ACC112 (cell line): ENCODE measurements around the gene TMC4.
A peak's percentile ranks its signal among the peaks of the same experiment; 100 is the strongest.
"Not testable (repeated sequence)": the region's sequence is repeated elsewhere in the genome, so short reads cannot be mapped to it uniquely, and the experiment has no call there.

Source experiments
- H2AFZ ChIP-seq: fragments of 200-600 bp; sonication (generic); one replicate; pipeline ENCODE4 v1.6.0; 2017; ENCODE audit warnings: antibody characterized with exemption, low read length; ENCODE audit not compliant: unreplicated experiment
- H3K27ac ChIP-seq: fragments of 200-600 bp; sonication (generic); 2 replicates; pipeline ENCODE4 v1.5.1; 2014; ENCODE audit warnings: low read depth, mild to moderate bottlenecking, antibody characterized with exemption, low read length, moderate library complexity
- H3K27me3 ChIP-seq: fragments of 200-600 bp; sonication (generic); 2 replicates; pipeline ENCODE4 v1.6.1; 2014; ENCODE audit warnings: mild to moderate bottlenecking, antibody characterized with exemption, low read length, moderate library complexity, mixed read lengths; ENCODE audit not compliant: insufficient read depth
- H3K36me3 ChIP-seq: fragments of 200-600 bp; sonication (generic); 2 replicates; pipeline ENCODE4 v1.6.1; 2016; ENCODE audit warnings: mild to moderate bottlenecking, antibody characterized with exemption, low read length, moderate library complexity, mixed read lengths; ENCODE audit not compliant: insufficient read depth
- H3K4me1 ChIP-seq: fragments of 200-600 bp; sonication (generic); one replicate; pipeline ENCODE4 v1.6.1; 2016; ENCODE audit warnings: low read length, mixed read lengths; ENCODE audit not compliant: insufficient read depth, unreplicated experiment, control insufficient read depth
- H3K4me3 ChIP-seq: fragments of 200-600 bp; sonication (generic); 2 replicates; pipeline ENCODE4 v1.5.1; 2014; ENCODE audit warnings: mild to moderate bottlenecking, low read depth, low read length
- H3K79me2 ChIP-seq: fragments of 200-600 bp; sonication (generic); one replicate; pipeline ENCODE4 v1.6.0; 2016; ENCODE audit warnings: low read length; ENCODE audit not compliant: control insufficient read depth, unreplicated experiment, insufficient read depth

The TMC4 gene

GRCh38 chr19:54209811-54210494 is 37.0 kb upstream of the TMC4 start:
- H3K36me3 ChIP-seq, result peaks cover 10% of the 10 kb centered on the region
- H3K4me3 ChIP-seq, result no peak overlapping the region
- H2AFZ ChIP-seq, result no peak overlapping the region
- H3K27me3 ChIP-seq, result no peaks in the 10 kb centered on the region
- peaks cover 22% of the 10 kb centered on the region for H3K79me2 ChIP-seq
- H3K4me1 ChIP-seq, result peaks cover 31% of the 10 kb centered on the region
- peak overlapping the region; percentile 84 for H3K27ac ChIP-seq

- Histone ChIP-seq H3K79me2 (peaks cover 29% of the 10 kb centered on the region), H3K4me3 (no peak overlapping the region), H3K4me1 (peaks cover 36% of the 10 kb centered on the region), H2AFZ (no peak overlapping the region), H3K36me3 (peaks cover 17% of the 10 kb centered on the region), H3K27me3 (no peaks in the 10 kb centered on the region), H3K27ac (peak overlapping the region; percentile 84)
These were observed 36.3 kb upstream of the TMC4 start for GRCh38 chr19:54209058-54209810.

- peaks cover 17% of the 10 kb centered on the region for H3K36me3 ChIP-seq
- H3K4me1 ChIP-seq, result peaks cover 39% of the 10 kb centered on the region
- peaks cover 34% of the 10 kb centered on the region for H3K79me2 ChIP-seq
- H3K27ac ChIP-seq, result peak overlapping the region; percentile 84
- no peak overlapping the region for H2AFZ ChIP-seq
- no peak overlapping the region for H3K4me3 ChIP-seq
- H3K27me3 ChIP-seq, result no peaks in the 10 kb centered on the region
These were observed 35.8 kb upstream of the TMC4 start for GRCh38 chr19:54208784-54209057.

GRCh38 chr19:54207983-54208783 is 35.2 kb upstream of the TMC4 start:
- H2AFZ ChIP-seq, result no peak overlapping the region
- peaks cover 42% of the 10 kb centered on the region for H3K4me1 ChIP-seq
- H3K27ac ChIP-seq, result peak overlapping the region; percentile 84
- peaks cover 19% of the 10 kb centered on the region for H3K36me3 ChIP-seq
- peaks cover 40% of the 10 kb centered on the region for H3K79me2 ChIP-seq
- H3K27me3 ChIP-seq, result no peaks in the 10 kb centered on the region
- H3K4me3 ChIP-seq, result no peak overlapping the region

DNA sequence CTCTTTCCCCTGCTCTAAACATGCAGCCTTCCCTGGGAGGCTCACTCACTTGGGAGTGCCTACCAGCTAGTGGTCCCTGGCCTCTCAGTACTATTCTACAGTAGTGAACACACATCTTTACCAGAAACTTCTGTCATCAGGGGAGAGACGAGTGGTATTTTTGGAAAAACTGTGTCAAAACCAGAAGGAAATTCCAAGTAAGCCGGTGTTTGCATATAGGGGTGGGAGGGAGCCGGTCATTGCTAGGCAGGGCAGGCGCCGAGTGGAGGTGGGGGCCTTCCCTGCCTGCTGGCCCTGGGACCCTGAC is 34.7 kb upstream of the TMC4 start:
- H3K36me3 ChIP-seq, result peaks cover 24% of the 10 kb centered on the region
- no peaks in the 10 kb centered on the region for H3K27me3 ChIP-seq
- peaks cover 45% of the 10 kb centered on the region for H3K79me2 ChIP-seq
- peak overlapping the region; percentile 84 for H3K27ac ChIP-seq
- H3K4me3 ChIP-seq, result no peak overlapping the region
- H2AFZ ChIP-seq, result no peak overlapping the region
- H3K4me1 ChIP-seq, result peaks cover 48% of the 10 kb centered on the region

- not testable (repeated sequence) for H3K27me3 ChIP-seq, H2AFZ ChIP-seq, H3K27ac ChIP-seq, H3K4me3 ChIP-seq
- Histone ChIP-seq H3K36me3 (peaks cover 29% of the 10 kb centered on the region), H3K4me1 (peaks cover 52% of the 10 kb centered on the region), H3K79me2 (peaks cover 50% of the 10 kb centered on the region)
These were observed 34.2 kb upstream of the TMC4 start for GRCh38 chr19:54207193-54207592.

DNA sequence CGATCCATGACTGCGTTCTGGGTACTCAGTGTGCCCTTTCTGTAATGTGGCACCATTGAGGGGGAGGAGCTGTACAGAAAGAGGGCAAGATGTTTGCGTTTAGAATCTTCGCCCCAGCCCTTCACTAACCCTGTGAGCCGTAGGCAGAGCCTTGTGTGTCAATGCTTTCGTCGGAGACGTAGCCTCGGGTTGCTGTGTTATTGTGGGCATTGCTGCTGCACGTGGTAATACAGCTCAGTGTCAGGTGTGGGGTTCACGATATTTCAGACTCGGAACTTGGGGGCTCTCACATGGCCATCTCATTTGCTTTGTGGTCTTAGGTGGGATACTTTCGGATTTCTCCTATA is 33.8 kb upstream of the TMC4 start:
- Histone ChIP-seq H2AFZ (no peak overlapping the region), H3K27me3 (no peaks in the 10 kb centered on the region), H3K79me2 (peaks cover 54% of the 10 kb centered on the region), H3K4me3 (no peak overlapping the region), H3K27ac (no peak overlapping the region), H3K36me3 (peaks cover 32% of the 10 kb centered on the region), H3K4me1 (peaks cover 56% of the 10 kb centered on the region)

DNA sequence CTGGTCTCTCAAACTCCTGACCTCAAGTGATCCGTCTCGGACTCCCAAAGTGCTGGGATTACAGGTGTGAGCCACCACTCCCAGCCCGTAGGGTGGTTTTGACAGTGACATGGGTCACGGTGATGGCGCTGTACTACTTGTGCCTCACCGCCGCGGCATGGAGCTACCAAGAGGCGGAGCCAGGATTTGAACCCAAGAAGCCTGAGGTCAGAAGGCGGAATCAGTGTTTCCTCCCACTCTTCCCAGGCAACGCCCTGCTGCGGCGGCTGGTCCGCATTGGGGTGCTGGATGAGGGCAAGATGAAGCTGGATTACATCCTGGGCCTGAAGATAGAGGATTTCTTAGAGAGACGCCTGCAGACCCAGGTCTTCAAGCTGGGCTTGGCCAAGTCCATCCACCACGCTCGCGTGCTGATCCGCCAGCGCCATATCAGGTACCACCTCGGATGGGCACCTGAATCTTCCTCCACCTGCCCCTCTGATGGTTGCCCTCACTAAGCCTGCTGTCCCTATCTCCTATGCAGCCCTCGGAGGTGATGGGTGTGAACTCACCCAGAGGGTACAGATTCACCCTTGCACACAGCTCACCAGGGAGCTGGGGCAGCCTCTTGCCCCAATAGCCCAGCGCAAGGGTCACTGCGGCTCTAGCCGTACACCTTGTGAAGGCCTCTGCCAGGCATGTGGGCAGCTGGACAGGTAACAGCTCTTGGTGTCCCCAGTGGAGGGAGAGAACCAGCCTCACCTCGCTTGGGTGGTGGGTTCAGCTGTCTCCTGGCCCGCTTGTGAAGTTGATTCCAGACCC is 33.3 kb upstream of the TMC4 start:
- Histone ChIP-seq H3K27me3 (no peaks in the 10 kb centered on the region), H3K36me3 (peaks cover 37% of the 10 kb centered on the region), H3K4me3 (no peak overlapping the region), H3K4me1 (peaks cover 58% of the 10 kb centered on the region), H2AFZ (no peak overlapping the region), H3K27ac (no peak overlapping the region), H3K79me2 (peaks cover 59% of the 10 kb centered on the region)

- Histone ChIP-seq H3K36me3 (peaks cover 39% of the 10 kb centered on the region), H3K27me3 (no peaks in the 10 kb centered on the region), H3K4me1 (peaks cover 53% of the 10 kb centered on the region), H3K79me2 (peaks cover 62% of the 10 kb centered on the region), H2AFZ (no peak overlapping the region), H3K4me3 (no peak overlapping the region), H3K27ac (no peak overlapping the region)
These were observed 32.0 kb upstream of the TMC4 start for GRCh38 chr19:54204767-54205468.

GRCh38 chr19:54203151-54203611 is 30.2 kb upstream of the TMC4 start:
- H3K36me3 ChIP-seq, result peaks cover 39% of the 10 kb centered on the region
- H3K79me2 ChIP-seq, result peaks cover 62% of the 10 kb centered on the region
- H3K27ac ChIP-seq, result no peak overlapping the region
- peaks cover 37% of the 10 kb centered on the region for H3K4me1 ChIP-seq
- H2AFZ ChIP-seq, result no peak overlapping the region
- peak overlapping the region; percentile 93 for H3K4me3 ChIP-seq
- no peaks in the 10 kb centered on the region for H3K27me3 ChIP-seq
